ENCODE results near the gene GATM. TPM values are rescaled to one million over a fixed set of nuclear protein-coding genes. Genes with fewer than 3 reads are reported as not detected.
A peak's percentile ranks its signal among the peaks of the same experiment; 100 is the strongest.

GATM gene
- total and polyA plus RNA-seq, 2 of the 4 experiments (the other 2 are of a cell fraction): 0.10 to 0.18 TPM

DNA sequence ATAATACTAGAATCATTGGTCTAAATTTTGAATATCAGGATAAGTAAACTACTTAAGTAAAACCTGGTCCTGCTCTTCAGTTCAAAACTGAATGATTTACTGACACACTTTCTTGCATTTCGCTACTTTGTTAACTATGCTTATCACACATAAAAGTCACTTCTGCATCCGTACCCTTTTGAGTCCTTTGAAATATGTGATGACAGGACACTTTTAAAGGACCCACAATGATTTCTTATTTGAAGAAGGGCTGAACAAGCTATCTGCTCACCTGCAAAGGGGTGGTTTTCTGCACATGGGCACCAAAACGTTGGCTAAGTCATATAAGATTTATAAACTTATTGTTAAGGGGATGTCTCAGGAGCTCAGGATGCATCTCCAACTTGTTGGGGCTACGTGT, 15.0 kb downstream of the GATM start:
- no peak overlapping the region for H2BK120ac ChIP-seq (ENCODE audit: low read depth, low read length)
- H4K5ac ChIP-seq (ENCODE audit: low read depth, low read length): no peak overlapping the region
- H2BK15ac ChIP-seq (ENCODE audit: low read depth, low read length): no peak overlapping the region
- no peak overlapping the region for H3K4me2 ChIP-seq (ENCODE audit: low read depth, low read length)
- no peak overlapping the region for H4K91ac ChIP-seq (ENCODE audit: insufficient read depth, low read depth, low read length)
- H3K27me3 ChIP-seq (ENCODE audit: control insufficient read depth, insufficient read depth, low read length): peaks cover 6% of the 10 kb centered on the region
- no peak for ATAC-seq (ENCODE audit: low read depth)
- H2BK20ac ChIP-seq (ENCODE audit: low read depth, low read length): no peak overlapping the region
- WGBS, 2 experiments (ENCODE audit: extremely low coverage in 2 of 2, insufficient read length in 1 of 2): no CpG with 5 or more reads among the region's 4 CpGs
- in situ Hi-C loops (cut with MboI; ENCODE audit: low sequenced_read_pairs) (no loop called here), intact Hi-C loops (cut with micrococcal nuclease) (no loop called here), dilution Hi-C loops (cut with HindIII; ENCODE audit: low sequenced_read_pairs, unreplicated experiment) (no loop called here)
- no peak overlapping the region for H3K14ac ChIP-seq (replicated peaks; ENCODE audit: low read depth, low read length)
- H4K20me1 ChIP-seq (ENCODE audit: insufficient read depth, low read length): no peaks in the 10 kb centered on the region
- no peak overlapping the region for H3K9ac ChIP-seq (ENCODE audit: low read depth, low read length)
- no peaks in the 10 kb centered on the region for H3K9me1 ChIP-seq (ENCODE audit: insufficient read depth, low read length)
- H2AFZ ChIP-seq (replicated peaks; ENCODE audit: low read length, poor library complexity): no peak overlapping the region
- H2AK5ac ChIP-seq (ENCODE audit: low read depth, low read length): no peak overlapping the region
- H3K27ac ChIP-seq (ENCODE audit: insufficient read depth, low read length): no peak overlapping the region
- no peak overlapping the region for H3K18ac ChIP-seq (ENCODE audit: low read depth, low read length)
- no peaks in the 10 kb centered on the region for H3K36me3 ChIP-seq (ENCODE audit: control insufficient read depth, insufficient read depth, low read length)
- no peak for DNase-seq
- H3K56ac ChIP-seq (ENCODE audit: extremely low read depth, insufficient read depth, low read length): no peak overlapping the region
- no peaks in the 10 kb centered on the region for H3K4me1 ChIP-seq (ENCODE audit: control insufficient read depth, insufficient read depth, low read length)
- POLR2A ChIA-PET (ENCODE audit: unreplicated experiment): no interaction called here
- no peak overlapping the region for H4K8ac ChIP-seq (ENCODE audit: low read depth in 2 of 2, low read length in 2 of 2)
- H2BK5ac ChIP-seq (ENCODE audit: low read depth, low read length, poor library complexity, severe bottlenecking): no peak overlapping the region
- no TSS peak for BruUV-seq (replicated peaks)
- H3K79me1 ChIP-seq (ENCODE audit: low read depth in 1 of 2, low read length in 2 of 2): no peaks in the 10 kb centered on the region
- no peaks in the 10 kb centered on the region for H3K9me3 ChIP-seq (ENCODE audit: control insufficient read depth, insufficient read depth, low read length)
- TF ChIP-seq MAFK (IDR thresholded peaks at IDR 0.05; ENCODE audit: low read depth, low read length): peak; percentile 67
- TF ChIP-seq, protein P1, sequence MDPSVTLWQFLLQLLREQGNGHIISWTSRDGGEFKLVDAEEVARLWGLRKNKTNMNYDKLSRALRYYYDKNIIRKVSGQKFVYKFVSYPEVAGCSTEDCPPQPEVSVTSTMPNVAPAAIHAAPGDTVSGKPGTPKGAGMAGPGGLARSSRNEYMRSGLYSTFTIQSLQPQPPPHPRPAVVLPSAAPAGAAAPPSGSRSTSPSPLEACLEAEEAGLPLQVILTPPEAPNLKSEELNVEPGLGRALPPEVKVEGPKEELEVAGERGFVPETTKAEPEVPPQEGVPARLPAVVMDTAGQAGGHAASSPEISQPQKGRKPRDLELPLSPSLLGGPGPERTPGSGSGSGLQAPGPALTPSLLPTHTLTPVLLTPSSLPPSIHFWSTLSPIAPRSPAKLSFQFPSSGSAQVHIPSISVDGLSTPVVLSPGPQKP (IDR thresholded peaks at IDR 0.05; ENCODE audit: borderline replicate concordance, low read depth, low read length): no peak
- H3K4me3 ChIP-seq (ENCODE audit: insufficient read depth, low read depth, low read length): no peak overlapping the region
- CTCF ChIA-PET: no interaction called here
- H3K4ac ChIP-seq (ENCODE audit: low read depth, low read length): no peak overlapping the region
- no peak overlapping the region for H2AK9ac ChIP-seq (replicated peaks; ENCODE audit: low read depth, low read length, poor library complexity)
- no peak overlapping the region for H3K23ac ChIP-seq (ENCODE audit: low read depth, low read length)
